Measurements from ENCODE around the gene PXN. TPM values are rescaled to one million over a fixed set of nuclear protein-coding genes. Genes with fewer than 3 reads are reported as not detected.
A peak's percentile ranks its signal among the peaks of the same experiment; 100 is the strongest.

PXN gene
- total RNA-seq, 1 donor from 2014 or later: 8.2 TPM

DNA sequence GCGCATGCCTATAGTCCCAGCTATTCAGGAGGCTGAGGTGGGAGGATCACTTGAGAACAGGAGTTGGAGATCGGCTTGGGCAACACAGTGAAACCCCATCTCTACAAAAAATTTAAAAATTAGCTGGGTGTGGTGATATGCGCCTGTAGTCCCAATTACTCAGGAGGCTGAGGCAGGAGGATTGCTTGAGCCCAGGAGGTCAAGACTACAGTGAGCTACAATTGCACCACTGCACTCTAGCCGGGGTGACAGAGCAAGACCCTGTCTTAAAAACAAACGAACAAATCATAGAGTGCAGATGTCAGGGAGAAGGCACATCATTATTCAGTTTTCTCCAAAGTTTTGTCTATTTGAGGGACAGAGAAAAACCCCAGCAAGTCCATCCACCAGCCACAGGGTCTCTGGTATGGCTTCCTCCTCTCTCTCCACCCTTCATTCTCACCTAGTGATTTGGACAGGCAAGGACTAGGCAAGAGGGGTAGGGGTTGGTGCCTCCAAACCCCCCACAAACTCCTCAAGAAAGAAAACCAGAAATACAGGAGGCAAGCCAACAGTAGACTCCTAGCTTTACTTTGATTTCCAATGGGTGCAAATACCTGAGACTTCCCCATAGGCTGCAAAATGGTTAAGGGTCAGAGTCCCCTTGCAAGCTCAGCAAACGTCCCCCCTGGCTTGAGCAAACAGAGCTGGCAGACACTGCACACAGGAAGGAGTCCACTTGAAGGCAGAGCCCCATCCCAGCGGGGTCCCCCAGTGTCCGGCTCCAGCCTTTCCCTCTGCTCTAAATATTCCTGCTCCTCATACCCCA is 38.1 kb downstream of the PXN start:
- TF ChIP-seq EZH2phosphoT487 (IDR thresholded peaks at IDR 0.05) (no peak), EZH2 (IDR thresholded peaks at IDR 0.05) (no peak)
- TF ChIP-seq, protein P1, sequence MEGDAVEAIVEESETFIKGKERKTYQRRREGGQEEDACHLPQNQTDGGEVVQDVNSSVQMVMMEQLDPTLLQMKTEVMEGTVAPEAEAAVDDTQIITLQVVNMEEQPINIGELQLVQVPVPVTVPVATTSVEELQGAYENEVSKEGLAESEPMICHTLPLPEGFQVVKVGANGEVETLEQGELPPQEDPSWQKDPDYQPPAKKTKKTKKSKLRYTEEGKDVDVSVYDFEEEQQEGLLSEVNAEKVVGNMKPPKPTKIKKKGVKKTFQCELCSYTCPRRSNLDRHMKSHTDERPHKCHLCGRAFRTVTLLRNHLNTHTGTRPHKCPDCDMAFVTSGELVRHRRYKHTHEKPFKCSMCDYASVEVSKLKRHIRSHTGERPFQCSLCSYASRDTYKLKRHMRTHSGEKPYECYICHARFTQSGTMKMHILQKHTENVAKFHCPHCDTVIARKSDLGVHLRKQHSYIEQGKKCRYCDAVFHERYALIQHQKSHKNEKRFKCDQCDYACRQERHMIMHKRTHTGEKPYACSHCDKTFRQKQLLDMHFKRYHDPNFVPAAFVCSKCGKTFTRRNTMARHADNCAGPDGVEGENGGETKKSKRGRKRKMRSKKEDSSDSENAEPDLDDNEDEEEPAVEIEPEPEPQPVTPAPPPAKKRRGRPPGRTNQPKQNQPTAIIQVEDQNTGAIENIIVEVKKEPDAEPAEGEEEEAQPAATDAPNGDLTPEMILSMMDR (IDR thresholded peaks at IDR 0.05): no peak
- Histone ChIP-seq H3K4me2 (no peak overlapping the region), H3K27me3 (no peaks in the 10 kb centered on the region), H3K4me3 (no peak overlapping the region), H3K27ac (no peak overlapping the region), H3K36me3 (no peaks in the 10 kb centered on the region), H4K20me1 (ENCODE audit: low read depth) (peaks cover 69% of the 10 kb centered on the region), H3K4me1 (peaks cover 63% of the 10 kb centered on the region), H3K9me3 (ENCODE audit: low read depth) (no peaks in the 10 kb centered on the region), H2AFZ (replicated peaks) (no peak overlapping the region), H3F3A (ENCODE audit: low read depth) (peaks cover 57% of the 10 kb centered on the region), H3K79me2 (ENCODE audit: low read depth) (no peaks in the 10 kb centered on the region), H3K9ac (no peak overlapping the region)
- peaks cover 65% of the 10 kb centered on the region for H3K4me1 Mint-ChIP-seq
- peaks cover 5% of the 10 kb centered on the region for H3K36me3 Mint-ChIP-seq
- no peak for DNase-seq (ENCODE audit: low spot score)
- H3K9me3 Mint-ChIP-seq: no peaks in the 10 kb centered on the region
- no peak overlapping the region for H3K27ac Mint-ChIP-seq
- H3K4me3 Mint-ChIP-seq: peak overlapping the region; percentile 70
- peaks cover 8% of the 10 kb centered on the region for H3K27me3 Mint-ChIP-seq (ENCODE audit: insufficient read depth, low read depth)

DNA sequence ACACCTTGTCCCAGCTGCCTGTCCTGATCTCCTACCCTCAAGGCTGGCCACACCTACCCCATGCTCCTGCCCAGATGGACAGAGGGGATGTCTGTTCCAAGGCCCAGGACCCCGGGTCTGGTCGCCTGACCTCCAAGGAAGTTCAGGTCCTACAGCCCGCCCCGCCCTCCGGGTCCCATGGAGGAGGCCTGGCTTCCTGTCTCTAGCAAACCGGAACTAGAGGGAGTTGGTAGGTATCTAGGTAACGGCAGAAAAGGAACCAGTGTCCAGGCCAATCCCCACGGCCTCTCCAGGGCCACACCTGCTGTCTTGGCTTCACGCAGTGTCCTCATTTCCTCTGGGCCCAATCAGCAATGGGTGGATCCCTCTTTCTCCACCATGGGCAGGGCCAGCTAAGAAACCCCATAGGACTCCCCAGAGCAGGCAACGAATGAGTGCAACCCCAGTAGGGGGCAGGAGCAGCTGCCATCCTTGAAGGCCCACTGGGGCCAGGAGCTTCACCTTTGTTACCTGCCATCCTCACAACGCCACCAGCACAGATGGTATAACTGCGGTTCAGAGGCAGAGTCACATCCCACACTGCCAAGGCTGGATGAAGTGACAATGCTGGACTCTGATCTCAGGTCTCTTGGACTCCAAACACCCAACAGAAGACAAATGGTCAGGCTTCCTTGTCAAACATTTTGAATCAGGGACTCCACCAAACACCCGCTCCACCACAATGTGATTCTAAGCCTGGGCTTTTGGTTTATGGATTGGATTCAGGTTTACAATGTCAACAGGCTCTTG is 39.5 kb downstream of the PXN start:
- no peaks in the 10 kb centered on the region for H3K36me3 ChIP-seq
- H3K9me3 ChIP-seq (ENCODE audit: low read depth): no peaks in the 10 kb centered on the region
- H3K79me2 ChIP-seq (ENCODE audit: low read depth): no peaks in the 10 kb centered on the region
- no peak overlapping the region for H3K9ac ChIP-seq
- TF ChIP-seq, protein P1 (IDR thresholded peaks at IDR 0.05): no peak
- TF ChIP-seq EZH2 (IDR thresholded peaks at IDR 0.05) (no peak), EZH2phosphoT487 (IDR thresholded peaks at IDR 0.05) (no peak)
- H3K4me1 ChIP-seq: peaks cover 51% of the 10 kb centered on the region
- H3K36me3 Mint-ChIP-seq: peaks cover 5% of the 10 kb centered on the region
- H4K20me1 ChIP-seq (ENCODE audit: low read depth): peaks cover 55% of the 10 kb centered on the region
- H3F3A ChIP-seq (ENCODE audit: low read depth): peaks cover 44% of the 10 kb centered on the region
- no peak overlapping the region for H3K27ac ChIP-seq
- peaks cover 51% of the 10 kb centered on the region for H3K4me1 Mint-ChIP-seq
- DNase-seq (ENCODE audit: low spot score): no peak
- H3K4me3 ChIP-seq: no peak overlapping the region
- no peaks in the 10 kb centered on the region for H3K9me3 Mint-ChIP-seq
- H3K4me2 ChIP-seq: peak overlapping the region; percentile 44
- no peaks in the 10 kb centered on the region for H3K27me3 ChIP-seq
- H3K27me3 Mint-ChIP-seq (ENCODE audit: insufficient read depth, low read depth): peaks cover 7% of the 10 kb centered on the region
- H2AFZ ChIP-seq (replicated peaks): no peak overlapping the region
- H3K4me3 Mint-ChIP-seq: peak overlapping the region; percentile 66
- H3K27ac Mint-ChIP-seq: no peak overlapping the region

DNA sequence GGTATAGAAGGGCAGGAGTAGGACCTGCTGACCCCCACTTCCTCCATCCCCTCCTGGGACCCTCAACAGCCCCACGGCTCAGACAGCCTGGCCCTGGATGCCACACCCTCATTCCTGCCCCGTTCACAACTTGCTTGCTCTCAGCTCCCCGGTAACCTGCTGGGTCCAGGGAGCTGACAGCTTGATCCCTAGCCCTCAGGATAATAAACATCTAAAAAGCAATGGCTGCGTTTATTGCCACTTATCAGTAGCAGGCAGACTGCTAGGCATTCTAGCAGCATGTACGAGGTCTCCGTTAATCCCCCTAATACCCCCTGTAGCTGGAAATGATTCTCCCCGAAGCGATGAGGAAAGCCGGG is 40.4 kb downstream of the PXN start:
- Mint-ChIP-seq H3K9me3 (no peaks in the 10 kb centered on the region), H3K27ac (peak overlapping the region; percentile 86), H3K4me1 (peaks cover 46% of the 10 kb centered on the region), H3K36me3 (peaks cover 5% of the 10 kb centered on the region), H3K4me3 (peak overlapping the region; percentile 46), H3K27me3 (ENCODE audit: insufficient read depth, low read depth) (peaks cover 11% of the 10 kb centered on the region)
- Histone ChIP-seq H3F3A (ENCODE audit: low read depth) (peaks cover 35% of the 10 kb centered on the region), H3K9me3 (ENCODE audit: low read depth) (no peaks in the 10 kb centered on the region), H4K20me1 (ENCODE audit: low read depth) (peaks cover 49% of the 10 kb centered on the region), H3K4me2 (peak overlapping the region; percentile 44), H3K4me1 (peaks cover 42% of the 10 kb centered on the region), H2AFZ (replicated peaks) (no peak overlapping the region), H3K79me2 (ENCODE audit: low read depth) (no peaks in the 10 kb centered on the region), H3K27ac (no peak overlapping the region), H3K36me3 (no peaks in the 10 kb centered on the region), H3K27me3 (no peaks in the 10 kb centered on the region), H3K9ac (no peak overlapping the region), H3K4me3 (no peak overlapping the region)
- TF ChIP-seq EZH2 (IDR thresholded peaks at IDR 0.05): no peak
- TF ChIP-seq, protein P1 (IDR thresholded peaks at IDR 0.05): no peak
- TF ChIP-seq EZH2phosphoT487 (IDR thresholded peaks at IDR 0.05): no peak
- DNase-seq (ENCODE audit: low spot score): peak; percentile 73
